PC-9 (cell line): ENCODE results near the gene DDX4. TPM values are rescaled to one million over a fixed set of nuclear protein-coding genes. Genes with fewer than 3 reads are reported as not detected.

Source experiments
- BruUV-seq: library from RNA; stranded (reverse); fragments of 400-500 nt; replicated peaks from 2 replicates; lab custom pipeline; 2021; lab: Mats Ljungman, UMichigan
- CTCF ChIA-PET: fragments of 300-600 bp; sonication (Branson Sonifier 250); formaldehyde crosslinking; loops from one replicate; lab custom pipeline; 2022; ENCODE audit warnings: antibody characterized with exemption; lab: Charles Lee
- POLR2A ChIA-PET: fragments of 300-600 bp; sonication (Branson Sonifier 250); formaldehyde crosslinking; loops from one replicate; lab custom pipeline; 2022; ENCODE audit warnings: antibody characterized with exemption; ENCODE audit not compliant: unreplicated experiment; lab: Charles Lee
- DNase-seq, 2 experiments: peaks; one replicate each; pipeline versions ENCODE4 v3.0.0 to v3.0.0-alpha.2; 2015 to 2022; ENCODE audit warnings: mixed read lengths in 1 of 2
- H2AFZ ChIP-seq: fragments of 200-600 bp; sonication (generic); 2 replicates; pipeline ENCODE4 v1.8.1; 2017; ENCODE audit warnings: antibody characterized with exemption
- H3F3A ChIP-seq: fragments of 200-600 bp; sonication (generic); 2 replicates; pipeline ENCODE4 v1.8.1; 2017; ENCODE audit warnings: antibody characterized with exemption, mild to moderate bottlenecking, low read depth; ENCODE audit not compliant: insufficient read depth
- H3K27ac ChIP-seq: fragments of 200-600 bp; sonication (generic); 2 replicates; pipeline ENCODE4 v1.6.1; 2016; ENCODE audit warnings: mixed run types
- H3K27me3 ChIP-seq: fragments of 200-600 bp; sonication (generic); 2 replicates; pipeline ENCODE4 v1.6.1; 2016; ENCODE audit warnings: low read depth, mixed run types; ENCODE audit not compliant: insufficient read depth
- H3K36me3 ChIP-seq: fragments of 200-600 bp; sonication (generic); 2 replicates; pipeline ENCODE4 v1.6.1; 2016; ENCODE audit warnings: low read depth, mixed run types
- H3K4me1 ChIP-seq: fragments of 200-600 bp; sonication (generic); replicated peaks from 2 replicates; pipeline ENCODE4 v1.6.1; 2016; ENCODE audit warnings: mixed run types; ENCODE audit not compliant: insufficient read depth
- H3K4me2 ChIP-seq: fragments of 200-600 bp; sonication (generic); 2 replicates; pipeline ENCODE4 v1.6.1; 2017; ENCODE audit warnings: mixed run types
- H3K4me3 ChIP-seq: fragments of 200-600 bp; sonication (generic); 2 replicates; pipeline ENCODE4 v1.6.1; 2016; ENCODE audit warnings: mixed run types
- H3K79me2 ChIP-seq: fragments of 200-600 bp; sonication (generic); 2 replicates; pipeline ENCODE4 v1.6.1; 2017; ENCODE audit warnings: low read depth, mixed run types
- H3K9me2 ChIP-seq: fragments of 200-600 bp; sonication (generic); 2 replicates; pipeline ENCODE4 v1.8.1; 2017; ENCODE audit warnings: mild to moderate bottlenecking; ENCODE audit not compliant: insufficient read depth
- H3K9me3 ChIP-seq: fragments of 200-600 bp; sonication (generic); 2 replicates; pipeline ENCODE4 v1.8.1; 2016; ENCODE audit warnings: low read depth; ENCODE audit not compliant: insufficient read depth
- H4K20me1 ChIP-seq: fragments of 200-600 bp; sonication (generic); 2 replicates; pipeline ENCODE4 v1.8.1; 2017; ENCODE audit not compliant: insufficient read depth
- CTCF ChIP-seq: fragments of 200-600 bp; sonication (generic); conservative IDR thresholded peaks from 2 replicates; pipeline ENCODE4 v1.6.1; 2017; ENCODE audit warnings: mixed run types, antibody characterized with exemption, mild to moderate bottlenecking, moderate library complexity
- EZH2 ChIP-seq: fragments of 200-600 bp; sonication (generic); IDR thresholded peaks from 2 replicates; pipeline ENCODE4 v1.8.0; 2017; ENCODE audit warnings: antibody characterized with exemption, low read depth
- intact Hi-C: fragments of 100-400 bp; cut with micrococcal nuclease; formaldehyde crosslinking; loops from one replicate; pipeline ENCODE4 v1.10.0; 2022; ENCODE audit not compliant: unreplicated experiment
- total RNA-seq: library from RNA; stranded (reverse); gene quantifications from 2 replicates; pipeline ENCODE4 v1.2.3, GENCODE V29; 2021

Gene DDX4
- total RNA-seq, 1 experiment from 2014 or later: not detected

DNA sequence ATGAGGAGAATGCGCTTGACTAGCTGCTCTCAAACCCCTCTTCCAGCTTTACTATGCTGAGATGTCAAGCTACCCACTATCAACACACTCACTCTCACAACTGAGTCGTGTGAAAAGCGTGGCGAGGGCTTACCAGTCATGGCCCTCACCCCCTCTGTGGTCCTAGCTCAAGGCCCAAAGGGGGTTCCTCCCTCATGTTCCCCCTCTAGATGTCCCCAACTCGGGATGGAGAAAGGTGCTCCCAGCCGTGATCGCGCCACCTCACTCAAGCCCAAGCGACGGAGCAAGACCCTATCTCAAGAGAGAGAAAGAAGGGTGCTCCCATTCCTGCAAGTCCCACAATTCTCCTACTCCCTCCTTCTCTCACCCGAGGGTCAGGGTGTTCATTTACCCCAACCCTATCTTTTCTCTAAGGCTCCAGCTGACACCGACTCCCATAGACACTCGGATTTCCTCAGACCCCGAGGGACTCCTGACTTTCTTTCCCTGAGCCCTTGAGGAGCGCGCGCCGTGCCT is 26.3 kb upstream of the DDX4 start:
- POLR2A ChIA-PET: interaction anchor here (0.6 kb wide), 1 partner anchor 324 kb away, joined by 3 read pairs; no protein-coding TSS in a partner anchor
- DNase-seq: no peak
- H3K9me2 ChIP-seq: no peaks in the 10 kb centered on the region
- no peaks in the 10 kb centered on the region for H3K36me3 ChIP-seq
- peak overlapping the region; percentile 96 for H2AFZ ChIP-seq
- peaks cover 14% of the 10 kb centered on the region for H3K79me2 ChIP-seq
- H3K9me3 ChIP-seq: 0 out of 2 replicates have a peak, but pooled peaks cover 6% of the 10 kb centered on the region
- peak overlapping the region; percentile 90 for H3K4me2 ChIP-seq
- peak overlapping the region; percentile 66 for H3K4me3 ChIP-seq
- H3K27me3 ChIP-seq: no peaks in the 10 kb centered on the region
- H3K4me1 ChIP-seq: peaks cover 13% of the 10 kb centered on the region; the same call in 1 of the 2 replicates
- intact Hi-C loops: loop anchor here (5.0 kb wide), 1 partner anchor 211 kb away; no protein-coding TSS in a partner anchor
- no peak overlapping the region for H3K27ac ChIP-seq
- H4K20me1 ChIP-seq: no peaks in the 10 kb centered on the region
- no peaks in the 10 kb centered on the region; the same call in 1 of the 2 replicates for H3F3A ChIP-seq
- BruUV-seq: TSS peak; percentile 48
- TF ChIP-seq EZH2: no peak
- TF ChIP-seq CTCF: no peak
- CTCF ChIA-PET: no interaction called here

DNA sequence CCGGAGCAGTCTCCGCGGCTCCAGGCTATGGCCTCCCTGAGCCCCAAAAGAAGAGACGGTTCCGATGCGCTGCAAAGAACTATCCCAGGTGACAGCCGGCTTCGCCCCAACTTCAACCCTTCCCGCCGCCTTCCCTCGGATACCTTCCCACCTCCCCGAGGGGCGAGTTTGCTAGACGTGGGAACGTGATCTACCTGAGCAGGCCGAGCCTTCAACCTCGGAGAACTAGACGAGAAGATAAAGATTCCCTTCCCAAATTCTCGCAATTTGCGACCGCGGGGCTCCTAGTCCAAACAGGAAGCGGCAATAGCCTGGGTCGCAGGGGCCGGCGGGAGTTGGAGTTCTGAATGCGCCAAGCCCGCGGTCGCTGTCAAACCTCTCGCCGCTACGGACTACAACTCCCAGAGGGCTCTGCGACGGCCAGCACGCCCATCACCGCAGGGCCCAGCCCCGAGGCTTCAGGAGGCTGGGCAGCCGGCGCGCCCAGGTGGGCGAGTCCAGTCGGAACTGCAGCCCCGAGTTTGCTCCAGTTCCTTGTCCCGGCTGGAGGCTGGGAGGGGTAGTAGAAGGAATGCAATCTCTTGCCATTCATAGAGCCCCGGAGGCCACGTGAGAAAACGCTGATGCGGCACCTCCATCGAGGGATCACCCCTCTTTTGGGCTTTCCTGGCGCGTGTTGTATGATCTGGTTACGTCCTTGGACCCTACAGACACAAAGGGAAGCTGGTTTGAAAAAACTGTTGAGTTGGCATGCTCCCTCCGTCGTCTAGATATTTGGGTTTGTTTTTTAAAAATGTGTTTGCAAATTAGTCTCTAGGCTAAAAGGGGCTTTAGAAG is 25.6 kb upstream of the DDX4 start, which contains the start of gene SLC38A9:
TSS of gene SLC38A9 (minus strand) at position 302 of the 837 bp plus-strand sequence. CDS start 14,366 bp downstream, outside the sequence.
- no peaks in the 10 kb centered on the region; the same call in 1 of the 2 replicates for H3F3A ChIP-seq
- H3K36me3 ChIP-seq: no peaks in the 10 kb centered on the region
- peak within 1 kb of the TSS; percentile 90 for H3K4me2 ChIP-seq
- H4K20me1 ChIP-seq: no peaks in the 10 kb centered on the region
- peaks cover 13% of the 10 kb centered on the region; the same call in 1 of the 2 replicates for H3K4me1 ChIP-seq
- intact Hi-C loops: loop anchor here (5.0 kb wide), 1 partner anchor 210 kb away; no protein-coding TSS in a partner anchor
- H3K4me3 ChIP-seq: peak within 1 kb of the TSS; percentile 66
- peak; percentile 83 to 95 for DNase-seq
- no peak within 1 kb of the TSS for H3K27ac ChIP-seq
- peak within 1 kb of the TSS; percentile 96 for H2AFZ ChIP-seq
- ChIA-PET CTCF (no interaction called here), POLR2A (interaction anchor here (0.6 kb wide), 2 partner anchors 324 to 404 kb away, joined by 3 to 6 read pairs; partner anchors contain the start of gene MTREX)
- peaks cover 14% of the 10 kb centered on the region for H3K79me2 ChIP-seq
- BruUV-seq: no TSS peak
- H3K9me3 ChIP-seq: 0 out of 2 replicates have a peak, but pooled peaks cover 6% of the 10 kb centered on the region
- H3K9me2 ChIP-seq: no peaks in the 10 kb centered on the region
- TF ChIP-seq CTCF (no peak), EZH2 (no peak)
- H3K27me3 ChIP-seq: no peaks in the 10 kb centered on the region

GRCh38 chr5:55713871-55714270 is 24.0 kb upstream of the DDX4 start:
- intact Hi-C loops: loop anchor here (5.0 kb wide), 1 partner anchor 208 kb away; no protein-coding TSS in a partner anchor
- Histone ChIP-seq H2AFZ (no peak overlapping the region), H3K4me1 (peaks cover 13% of the 10 kb centered on the region; the same call in 1 of the 2 replicates), H3K27ac (no peak overlapping the region), H3K4me2 (no peak overlapping the region), H4K20me1 (no peaks in the 10 kb centered on the region), H3K4me3 (no peak overlapping the region), H3K9me2 (no peaks in the 10 kb centered on the region), H3K9me3 (0 out of 2 replicates have a peak, but pooled peaks cover 6% of the 10 kb centered on the region), H3K79me2 (peaks cover 14% of the 10 kb centered on the region), H3K27me3 (no peaks in the 10 kb centered on the region), H3K36me3 (no peaks in the 10 kb centered on the region), H3F3A (no peaks in the 10 kb centered on the region; the same call in 1 of the 2 replicates)
- POLR2A ChIA-PET: interaction anchor here (0.6 kb wide), 1 partner anchor 115 kb away, joined by 5 read pairs; no protein-coding TSS in a partner anchor
- CTCF ChIA-PET: no interaction called here
- no TSS peak for BruUV-seq
- DNase-seq: no peak
- no peak for TF ChIP-seq EZH2
- no peak for TF ChIP-seq CTCF
